Fibroblast of lung (primary cell): Measurements from ENCODE around the gene CFI. TPM values are rescaled to one million over a fixed set of nuclear protein-coding genes. Genes with fewer than 3 reads are reported as not detected.

ENCODE experiments used
- DNase-seq, 2 donors: peaks; one replicate each; pipeline versions ENCODE4 v3.0.0 to v3.0.0-alpha.2; 2010; ENCODE audit warnings: low read depth in 2 of 2
- H2AFZ ChIP-seq: 2 replicates; pipeline ENCODE4 v1.5.1; 2012; ENCODE audit warnings: low read length, control low read depth, inconsistent platforms
- H3K27ac ChIP-seq: 2 replicates; pipeline ENCODE4 v1.5.1; 2011; ENCODE audit warnings: low read length, control low read depth; ENCODE audit not compliant: insufficient read depth
- H3K27me3 ChIP-seq: 2 replicates; pipeline ENCODE4 v1.5.1; 2011; ENCODE audit warnings: mild to moderate bottlenecking, low read length; ENCODE audit not compliant: control insufficient read depth, insufficient read depth
- H3K36me3 ChIP-seq: 2 replicates; pipeline ENCODE4 v1.5.1; 2011; ENCODE audit warnings: low read length; ENCODE audit not compliant: control insufficient read depth, insufficient read depth
- H3K4me1 ChIP-seq: 2 replicates; pipeline ENCODE4 v1.5.1; 2011; ENCODE audit warnings: low read length; ENCODE audit not compliant: control insufficient read depth, insufficient read depth; ENCODE audit errors: extremely low read depth
- H3K4me2 ChIP-seq: 2 replicates; pipeline ENCODE4 v1.5.1; 2011; ENCODE audit warnings: low read length, control low read depth; ENCODE audit not compliant: insufficient read depth; ENCODE audit errors: extremely low read depth
- H3K4me3 ChIP-seq, 4 experiments: fragments of 200-600 bp in 1 of 4; sonication (generic) in 1 of 4; replicated peaks in 1 of 4; 2 replicates each; pipeline ENCODE4 v1.5.1; 2011 to 2016; ENCODE audit warnings: low read length in 4 of 4, low read depth in 3 of 4, mild to moderate bottlenecking in 3 of 4, control low read depth in 2 of 4, inconsistent platforms in 1 of 4, mixed read lengths in 1 of 4; ENCODE audit not compliant: insufficient read depth in 1 of 4; ENCODE audit errors: control extremely low read depth in 1 of 4
- H3K79me2 ChIP-seq: 2 replicates; pipeline ENCODE4 v1.5.1; 2012; ENCODE audit warnings: mild to moderate bottlenecking, low read length, inconsistent platforms; ENCODE audit not compliant: control insufficient read depth, insufficient read depth
- H3K9ac ChIP-seq: 2 replicates; pipeline ENCODE4 v1.5.1; 2011; ENCODE audit warnings: mild to moderate bottlenecking, low read length, control low read depth; ENCODE audit not compliant: insufficient read depth
- H3K9me3 ChIP-seq: 2 replicates; pipeline ENCODE4 v1.5.1; 2012; ENCODE audit warnings: low read depth, low read length; ENCODE audit not compliant: control insufficient read depth, insufficient read depth
- H4K20me1 ChIP-seq: 2 replicates; pipeline ENCODE4 v1.5.1; 2011; ENCODE audit warnings: low read length; ENCODE audit not compliant: control insufficient read depth, insufficient read depth; ENCODE audit errors: extremely low read depth
- EZH2 ChIP-seq: IDR thresholded peaks from 2 replicates; pipeline ENCODE4 v1.5.1; 2012; ENCODE audit warnings: low read length, control low read depth, mild to moderate bottlenecking; ENCODE audit errors: missing control alignments
- polyA plus RNA-seq, 2 donors: library from polyadenylated mRNA; depleted of rRNA in 1 of 2; stranded (reverse) in 1 of 2; unstranded in 1 of 2; fragments of >200 nt; gene quantifications; 2 replicates each; pipeline ENCODE4 v1.2.1, GENCODE V29; 2011 to 2012; ENCODE audit warnings: missing spikeins in 1 of 2
- total RNA-seq: library from RNA; depleted of rRNA; stranded (reverse); fragments of >200 nt; gene quantifications from 2 replicates; pipeline ENCODE4 v1.2.1, GENCODE V29; 2014
- TF ChIP-seq, protein P1 (sequence below), 2 donors: IDR thresholded peaks in 1 of 2; conservative IDR thresholded peaks in 1 of 2; 1 replicate in 1 of 2; 2 replicates in 1 of 2; pipeline ENCODE4 v1.5.1; 2011 to 2012; ENCODE audit warnings: low read length in 2 of 2, control low read depth in 1 of 2, inconsistent platforms in 1 of 2, low read depth in 1 of 2, mild to moderate bottlenecking in 1 of 2

The CFI gene
- total and polyA plus RNA-seq, 2 donors (not counting 1 experiment from before 2014, with no cell fraction given) = 10.2 to 18.2 TPM

DNA sequence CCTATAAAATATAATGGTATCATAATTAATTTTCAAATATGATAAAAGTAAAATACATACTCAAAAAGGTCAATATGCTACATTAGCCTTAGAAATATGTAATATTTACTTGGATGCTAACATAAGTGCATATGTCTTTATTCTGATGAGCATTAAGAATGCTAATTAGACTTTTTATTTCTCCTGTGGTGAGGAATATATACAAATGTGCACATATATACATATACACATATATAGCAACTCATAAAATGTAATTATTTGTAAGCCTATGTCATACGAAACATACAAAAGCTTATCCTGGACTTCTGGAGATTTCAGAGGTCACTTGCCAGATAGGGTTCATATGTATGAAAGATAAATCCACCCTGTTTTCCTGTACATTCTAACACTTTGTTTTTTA is 83.0 kb downstream of the CFI start:
- Histone ChIP-seq H3K79me2 (no peaks in the 10 kb centered on the region), H3K4me2 (no peak overlapping the region), H3K4me3 (no peak overlapping the region), H3K36me3 (no peaks in the 10 kb centered on the region), H4K20me1 (no peaks in the 10 kb centered on the region), H2AFZ (no peak overlapping the region), H3K27ac (no peak overlapping the region), H3K9ac (no peak overlapping the region), H3K4me1 (no peaks in the 10 kb centered on the region), H3K27me3 (no peaks in the 10 kb centered on the region), H3K9me3 (no peaks in the 10 kb centered on the region)
- TF ChIP-seq, protein P1, sequence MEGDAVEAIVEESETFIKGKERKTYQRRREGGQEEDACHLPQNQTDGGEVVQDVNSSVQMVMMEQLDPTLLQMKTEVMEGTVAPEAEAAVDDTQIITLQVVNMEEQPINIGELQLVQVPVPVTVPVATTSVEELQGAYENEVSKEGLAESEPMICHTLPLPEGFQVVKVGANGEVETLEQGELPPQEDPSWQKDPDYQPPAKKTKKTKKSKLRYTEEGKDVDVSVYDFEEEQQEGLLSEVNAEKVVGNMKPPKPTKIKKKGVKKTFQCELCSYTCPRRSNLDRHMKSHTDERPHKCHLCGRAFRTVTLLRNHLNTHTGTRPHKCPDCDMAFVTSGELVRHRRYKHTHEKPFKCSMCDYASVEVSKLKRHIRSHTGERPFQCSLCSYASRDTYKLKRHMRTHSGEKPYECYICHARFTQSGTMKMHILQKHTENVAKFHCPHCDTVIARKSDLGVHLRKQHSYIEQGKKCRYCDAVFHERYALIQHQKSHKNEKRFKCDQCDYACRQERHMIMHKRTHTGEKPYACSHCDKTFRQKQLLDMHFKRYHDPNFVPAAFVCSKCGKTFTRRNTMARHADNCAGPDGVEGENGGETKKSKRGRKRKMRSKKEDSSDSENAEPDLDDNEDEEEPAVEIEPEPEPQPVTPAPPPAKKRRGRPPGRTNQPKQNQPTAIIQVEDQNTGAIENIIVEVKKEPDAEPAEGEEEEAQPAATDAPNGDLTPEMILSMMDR (conservative IDR thresholded peaks at IDR 0.05 in 1 of 2, IDR thresholded peaks at IDR 0.05 in 1 of 2; ENCODE audit: low read depth in 1 of 2, low read length in 2 of 2) = no peak
- TF ChIP-seq EZH2 = no peak
- no peak for DNase-seq

DNA sequence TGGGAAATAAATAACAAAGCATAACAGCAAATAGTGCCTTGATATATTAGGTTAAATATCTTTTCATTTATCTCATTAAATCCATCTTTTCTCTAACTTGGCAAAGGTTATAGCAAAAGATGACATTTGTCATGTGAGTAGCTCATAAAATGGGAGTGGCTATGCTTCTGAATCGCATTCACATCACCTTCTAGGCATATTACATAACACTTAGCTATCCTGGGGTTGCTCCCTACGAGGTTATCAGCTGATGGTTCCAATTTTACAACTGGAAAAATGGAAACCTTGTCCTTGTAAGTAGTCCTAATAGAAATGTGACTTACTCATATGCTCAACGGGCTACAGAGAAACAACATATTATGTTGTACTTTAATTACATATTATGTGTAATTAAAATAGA is 88.3 kb downstream of the CFI start:
- Histone ChIP-seq H3K9ac (no peak overlapping the region), H3K27me3 (no peaks in the 10 kb centered on the region), H3K4me3 (no peak overlapping the region), H3K27ac (no peak overlapping the region), H3K79me2 (no peaks in the 10 kb centered on the region), H2AFZ (no peak overlapping the region), H3K9me3 (no peaks in the 10 kb centered on the region), H3K36me3 (peaks cover 2% of the 10 kb centered on the region), H3K4me1 (no peaks in the 10 kb centered on the region), H4K20me1 (no peaks in the 10 kb centered on the region), H3K4me2 (no peak overlapping the region)
- TF ChIP-seq EZH2 = no peak
- TF ChIP-seq, protein P1 (conservative IDR thresholded peaks at IDR 0.05 in 1 of 2, IDR thresholded peaks at IDR 0.05 in 1 of 2; ENCODE audit: low read depth in 1 of 2, low read length in 2 of 2) = no peak
- DNase-seq = no peak

DNA sequence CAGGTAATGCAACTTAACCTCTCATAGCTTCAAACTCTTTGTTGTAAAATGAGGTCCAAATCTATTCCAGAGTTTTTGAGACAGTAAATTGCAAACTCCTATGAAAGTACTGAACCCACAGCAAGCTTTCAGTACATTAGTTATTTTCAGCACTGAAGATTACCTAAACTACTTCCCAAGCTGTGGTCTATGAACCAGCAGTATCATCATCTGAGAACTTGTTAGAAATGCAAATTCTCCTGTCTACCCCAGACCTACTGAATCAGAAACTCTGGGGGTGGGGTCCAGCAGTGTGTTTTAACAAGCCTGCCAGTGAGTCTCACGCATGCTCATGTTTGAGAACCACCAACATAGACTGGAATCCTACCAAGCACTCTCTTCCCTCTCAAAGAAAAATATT is 92.8 kb downstream of the CFI start:
- Histone ChIP-seq H3K9me3 (no peaks in the 10 kb centered on the region), H3K4me1 (no peaks in the 10 kb centered on the region), H3K9ac (no peak overlapping the region), H3K4me2 (no peak overlapping the region), H3K36me3 (peaks cover 2% of the 10 kb centered on the region), H4K20me1 (no peaks in the 10 kb centered on the region), H2AFZ (no peak overlapping the region), H3K4me3 (no peak overlapping the region), H3K27ac (no peak overlapping the region), H3K27me3 (no peaks in the 10 kb centered on the region), H3K79me2 (no peaks in the 10 kb centered on the region)
- DNase-seq = no peak
- no peak for TF ChIP-seq EZH2
- TF ChIP-seq, protein P1 (conservative IDR thresholded peaks at IDR 0.05 in 1 of 2, IDR thresholded peaks at IDR 0.05 in 1 of 2; ENCODE audit: low read depth in 1 of 2, low read length in 2 of 2) = no peak
